Sigmoid colon (tissue), 4 donors: Measurements from ENCODE around the gene DKK1.

Experiments
- CTCF ChIP-seq, 4 experiments: fragments of 450-650 bp in 3 of 4; fragments of 200-600 bp in 1 of 4; IDR thresholded peaks; one replicate each; pipeline ENCODE4 v1.5.1; 2016 to 2019; ENCODE audit warnings: antibody characterized with exemption in 4 of 4, mild to moderate bottlenecking in 3 of 4, moderate library complexity in 2 of 4
- POLR2AphosphoS5 ChIP-seq, 4 donors: sonication (generic); formaldehyde crosslinking; IDR thresholded peaks; one replicate each; pipeline ENCODE4 v1.6.1; 2017; ENCODE audit warnings: antibody characterized with exemption in 4 of 4

DNA sequence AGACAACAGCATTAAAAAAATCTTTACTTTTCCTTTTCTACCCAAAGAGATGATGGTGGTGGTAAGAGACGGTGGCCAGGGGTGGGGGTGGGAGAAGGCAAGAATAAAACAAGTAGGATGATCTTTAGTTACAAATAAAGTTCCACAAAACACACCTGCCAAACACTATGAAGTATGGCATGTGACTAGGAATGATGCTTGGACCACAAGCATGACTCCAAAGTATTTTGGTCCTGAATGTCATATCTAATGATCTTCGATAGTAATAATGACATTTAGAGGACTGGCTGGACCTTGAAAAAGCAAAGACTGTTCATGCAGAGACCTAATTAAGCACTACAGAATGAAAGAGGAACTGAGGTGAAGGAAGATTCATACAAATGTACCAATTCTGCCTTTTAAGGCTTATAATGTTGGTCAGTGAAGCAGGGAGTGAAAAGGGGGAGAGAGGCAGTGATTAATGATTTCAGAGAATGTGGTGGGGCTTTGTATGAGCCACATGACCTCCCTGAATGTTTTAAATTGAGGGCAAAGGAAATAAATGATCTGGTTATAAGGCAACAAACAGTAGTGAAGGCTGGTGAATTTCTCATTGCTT, 29.6 kb upstream of the DKK1 start:
- TF ChIP-seq CTCF (IDR thresholded peaks at IDR 0.05) (no peak), POLR2AphosphoS5 (IDR thresholded peaks at IDR 0.05) (no peak)
